Cortex of kidney (tissue), 1 donor: ENCODE measurements around the gene ENTR1.
"Not testable (repeated sequence)": the region's sequence is repeated elsewhere in the genome, so short reads cannot be mapped to it uniquely, and the experiment has no call there.

Experiments
- DNase-seq: peaks from one replicate; lab custom pipeline; 2025; lab: John Stamatoyannopoulos, UW

ENTR1 gene

GRCh38 chr9:136419092-136419420 lies 8.6 kb upstream of the ENTR1 start:
- DNase-seq = no peak

DNA sequence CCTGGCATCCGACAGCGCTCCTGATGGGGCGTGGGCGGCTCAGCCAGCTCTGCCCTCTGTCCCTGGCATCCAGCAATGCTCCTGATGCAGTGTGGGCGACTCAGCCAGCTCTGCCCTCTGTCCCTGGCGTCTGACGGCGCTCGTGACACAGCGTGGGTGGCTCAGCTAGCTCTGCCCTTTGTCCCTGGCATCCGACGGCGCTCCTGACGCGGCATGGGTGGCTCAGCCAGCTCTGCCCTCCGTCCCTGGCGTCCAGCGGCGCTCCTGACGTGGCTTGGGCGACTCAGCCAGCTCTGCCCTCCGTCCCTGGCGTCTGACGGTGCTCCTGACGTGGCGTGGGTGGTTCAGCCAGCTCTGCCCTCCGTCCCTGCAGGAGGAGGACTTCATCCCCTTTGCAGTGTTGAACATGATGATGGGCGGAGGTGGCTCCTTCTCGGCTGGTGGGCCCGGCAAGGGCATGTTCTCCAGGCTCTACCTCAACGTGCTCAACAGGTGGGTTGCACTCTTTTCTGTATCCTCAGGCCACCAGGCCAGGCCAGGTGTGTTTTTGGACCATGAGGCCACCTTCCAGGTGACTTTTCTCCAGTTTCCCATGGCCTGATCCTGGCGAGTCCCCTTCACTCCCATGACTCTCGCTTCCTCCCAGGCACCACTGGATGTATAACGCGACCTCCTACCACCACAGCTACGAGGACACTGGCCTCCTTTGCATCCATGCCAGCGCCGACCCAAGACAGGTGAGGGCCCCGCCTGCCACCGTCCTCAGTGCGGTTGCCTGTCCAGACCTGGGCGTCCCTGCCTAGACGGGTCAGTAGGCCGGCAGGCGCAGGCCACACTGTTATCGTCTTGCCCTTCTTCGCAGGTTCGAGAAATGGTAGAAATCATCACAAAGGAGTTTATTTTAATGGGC lies 8.0 kb upstream of the ENTR1 start:
- no peak for DNase-seq

GRCh38 chr9:136416914-136417313 lies 6.5 kb upstream of the ENTR1 start:
- no peak for DNase-seq

DNA sequence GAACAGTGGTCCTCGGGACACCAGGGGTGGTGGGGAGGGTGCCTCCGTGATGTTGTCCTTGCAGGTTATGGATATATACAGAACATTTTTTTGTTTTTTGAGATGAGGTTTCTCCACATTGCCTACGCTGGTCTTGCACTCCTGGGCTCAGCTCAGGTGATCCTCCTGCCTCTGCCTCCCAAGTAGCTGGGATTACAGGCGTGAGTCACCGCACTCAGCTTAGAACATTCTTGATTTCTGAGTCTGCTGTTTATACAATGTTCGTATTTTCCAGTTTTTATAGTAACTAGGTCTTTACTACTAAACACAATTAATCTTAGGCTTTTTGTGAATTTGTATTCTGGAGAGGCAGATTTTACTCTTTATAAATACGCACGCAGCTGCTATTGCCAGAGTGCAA lies 6.0 kb upstream of the ENTR1 start:
- DNase-seq = no peak

- DNase-seq = no peak
These were observed 2.5 kb upstream of the ENTR1 start for GRCh38 chr9:136412962-136413361.

- DNase-seq = no peak
These were observed 964 bp upstream of the ENTR1 start for GRCh38 chr9:136411378-136411777.

GRCh38 chr9:136409557-136410455 lies 608 bp downstream of the ENTR1 start:
- DNase-seq = no peak

- DNase-seq = no peak
These were observed 2.5 kb downstream of the ENTR1 start for GRCh38 chr9:136407911-136408310.

DNA sequence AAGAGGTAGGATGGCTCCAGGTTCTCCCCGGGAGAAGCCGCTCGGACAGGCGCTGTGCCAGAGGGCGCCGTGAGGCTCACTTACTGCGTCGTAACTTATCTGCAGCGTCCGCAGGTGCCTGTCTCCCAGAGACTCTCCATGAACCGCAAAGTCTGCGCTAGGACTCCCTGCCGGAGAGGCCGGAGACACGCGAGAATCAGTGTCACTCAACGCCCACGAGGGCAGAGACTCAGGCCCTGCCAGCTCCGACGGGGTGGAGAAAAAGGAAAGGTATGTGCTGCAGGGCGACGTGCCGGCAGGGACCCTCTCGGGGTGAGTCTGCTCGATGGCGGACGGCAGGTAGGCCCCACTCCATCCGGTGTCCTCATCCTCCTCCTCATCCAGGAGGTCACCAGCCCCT lies 3.4 kb downstream of the ENTR1 start:
- not testable (repeated sequence) for DNase-seq

- DNase-seq = not testable (repeated sequence)
These were observed 4.5 kb downstream of the ENTR1 start for GRCh38 chr9:136405904-136406303.

- DNase-seq = no peak
These were observed 4.9 kb downstream of the ENTR1 start for GRCh38 chr9:136405481-136405880.

DNA sequence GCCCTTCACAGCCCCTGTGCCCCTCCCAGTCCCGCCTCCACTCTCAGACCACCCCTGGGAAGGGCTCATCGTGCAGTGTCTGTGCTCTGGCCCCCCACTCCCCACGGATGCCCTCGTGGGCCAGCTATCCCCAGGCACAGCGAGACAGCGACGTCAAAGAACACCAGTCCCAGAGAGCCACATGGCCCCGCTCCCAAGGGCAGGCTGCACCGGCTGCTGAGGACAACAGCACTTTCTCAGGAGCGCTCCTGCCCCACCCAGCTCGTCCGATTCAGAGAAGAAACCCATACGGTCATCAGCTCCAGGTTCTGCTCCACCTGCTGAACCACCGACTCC lies 5.6 kb downstream of the ENTR1 start:
- DNase-seq = no peak

DNA sequence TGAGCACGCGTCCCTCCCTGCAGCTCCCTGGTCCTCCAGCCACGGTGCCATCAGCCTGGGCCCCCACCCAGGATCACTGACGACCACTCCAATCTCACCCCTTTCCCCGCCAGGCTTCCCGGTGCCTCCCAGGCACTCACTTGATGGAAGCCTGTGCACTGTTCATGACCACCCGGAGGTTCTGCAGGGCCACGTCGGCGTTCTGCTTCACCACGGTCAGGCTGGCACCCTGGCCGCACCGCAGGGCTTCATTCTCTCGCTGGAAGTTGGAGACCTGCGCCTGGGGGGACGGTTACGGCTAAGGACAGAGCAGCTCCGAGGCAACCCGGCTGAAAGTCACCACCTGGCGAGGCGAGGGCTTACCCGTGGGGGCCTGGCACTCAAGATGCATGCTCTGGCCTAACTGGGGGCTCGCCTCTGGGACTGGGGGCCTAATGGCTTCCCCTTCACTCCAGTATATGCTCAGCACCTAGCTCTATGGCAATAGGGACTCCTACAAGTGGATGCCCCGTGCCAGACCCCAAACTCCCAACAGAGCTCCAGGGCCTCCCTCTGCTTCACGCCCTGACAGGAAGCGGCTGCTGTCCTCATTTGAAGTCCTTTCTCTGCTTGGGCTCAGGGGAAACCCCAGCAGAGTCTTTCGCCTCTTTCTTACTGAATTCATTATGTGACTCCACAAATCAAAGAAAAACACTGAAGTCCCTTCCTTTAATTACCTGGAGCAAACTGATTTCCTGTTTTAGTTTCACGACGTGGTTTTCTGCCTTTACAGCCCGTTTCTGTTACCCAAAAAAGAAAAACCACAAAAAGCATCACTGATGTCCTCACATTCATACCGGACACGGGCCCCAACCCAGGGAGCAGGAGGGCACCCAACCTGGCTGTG lies 6.3 kb downstream of the ENTR1 start:
- no peak for DNase-seq

DNA sequence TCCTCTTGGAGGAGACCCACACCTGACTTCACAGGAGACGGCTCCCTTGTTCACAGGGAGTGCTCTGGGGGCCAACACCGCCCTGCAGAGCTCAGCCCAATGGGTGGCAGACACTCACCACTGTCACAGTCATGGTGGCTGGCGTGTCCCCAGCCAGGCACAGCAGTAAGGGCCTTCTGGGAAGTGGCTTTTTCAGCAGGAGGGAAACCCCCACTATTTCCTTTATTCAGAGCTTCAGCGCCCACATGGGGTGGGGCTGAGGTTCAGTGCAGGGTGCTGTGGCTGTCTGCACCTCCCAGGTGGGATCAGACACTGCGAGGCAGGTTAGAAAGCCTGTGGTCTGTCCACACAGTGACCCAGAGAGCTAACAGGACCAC lies 6.9 kb downstream of the ENTR1 start:
- DNase-seq = no peak

- no peak for DNase-seq
These were observed 8.3 kb downstream of the ENTR1 start for GRCh38 chr9:136402067-136402466.

GRCh38 chr9:136401173-136401922 lies 9.1 kb downstream of the ENTR1 start:
- DNase-seq = no peak

- DNase-seq = no peak
These were observed 10.2 kb downstream of the ENTR1 start, which contains the start of gene SNAPC4 for GRCh38 chr9:136400038-136400834. SNAPC4 (minus strand) TSS chr9:136400170; CDS start chr9:136398428, 1,742 bp downstream.

- no peak for DNase-seq
These were observed 11.0 kb downstream of the ENTR1 start for GRCh38 chr9:136399176-136400037.

DNA sequence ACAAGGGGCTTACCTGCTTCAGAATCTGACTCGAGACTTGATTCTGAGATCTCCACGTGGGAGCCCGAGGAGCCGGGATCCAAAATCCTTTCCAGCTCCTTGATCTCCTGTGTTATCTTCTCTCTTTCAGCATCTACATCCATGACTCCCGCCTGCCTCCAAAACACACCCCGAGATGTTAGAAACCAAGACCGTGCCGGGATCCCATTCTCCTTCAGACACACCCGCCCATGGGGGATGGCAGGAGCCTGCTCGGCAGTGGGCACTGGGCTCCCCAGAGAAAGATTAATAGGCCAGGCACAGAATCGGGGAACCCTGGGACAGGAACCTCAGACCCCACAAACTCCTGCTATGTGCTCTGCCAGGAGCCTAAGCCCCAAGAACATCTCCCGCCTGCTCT lies 12.1 kb downstream of the ENTR1 start:
- no peak for DNase-seq

DNA sequence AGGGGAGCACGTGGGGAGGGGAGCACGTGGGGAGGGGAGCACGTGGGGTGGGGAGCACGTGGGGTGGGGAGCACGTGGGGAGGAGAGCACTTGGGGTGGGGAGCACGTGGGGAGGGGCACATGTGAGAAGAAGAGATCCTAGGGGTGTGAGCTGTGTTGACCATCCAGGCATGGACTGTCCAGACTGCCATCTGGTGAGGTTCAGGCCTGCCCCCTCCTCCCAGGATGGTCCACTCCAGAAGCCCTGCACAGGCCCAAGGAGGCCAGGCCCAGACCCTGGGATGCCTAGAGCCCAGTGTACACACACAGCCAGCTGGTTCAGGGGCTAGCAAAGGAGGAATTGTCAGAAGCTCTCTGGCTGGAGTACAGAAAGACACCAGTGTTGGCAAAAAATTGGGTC lies 12.8 kb downstream of the ENTR1 start:
- DNase-seq = no peak
